ENCODE measurements around the gene DEPDC1.

DNA sequence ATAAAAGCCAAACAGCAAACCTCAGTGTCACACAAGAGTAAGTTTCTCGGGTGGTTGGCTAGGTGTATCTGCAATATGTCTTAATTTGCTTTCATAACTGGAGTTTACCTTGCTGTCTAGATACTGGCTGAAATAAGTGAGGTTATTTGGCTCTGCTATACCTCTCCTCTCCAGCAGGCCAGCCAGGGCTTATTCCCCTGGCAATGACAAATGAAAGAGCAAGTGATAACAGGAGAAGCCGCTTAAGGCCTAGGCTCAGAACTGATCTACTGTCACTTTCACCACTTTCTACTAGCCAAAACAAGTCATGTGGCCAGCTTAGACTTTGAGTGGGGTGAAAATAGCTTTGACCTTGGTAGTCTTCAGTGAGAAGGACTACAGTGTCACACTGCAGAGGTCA, 42.3 kb downstream of the DEPDC1 start:
- no peak for TF ChIP-seq POLR2A (IDR thresholded peaks at IDR 0.05)
- TF ChIP-seq, protein P1, sequence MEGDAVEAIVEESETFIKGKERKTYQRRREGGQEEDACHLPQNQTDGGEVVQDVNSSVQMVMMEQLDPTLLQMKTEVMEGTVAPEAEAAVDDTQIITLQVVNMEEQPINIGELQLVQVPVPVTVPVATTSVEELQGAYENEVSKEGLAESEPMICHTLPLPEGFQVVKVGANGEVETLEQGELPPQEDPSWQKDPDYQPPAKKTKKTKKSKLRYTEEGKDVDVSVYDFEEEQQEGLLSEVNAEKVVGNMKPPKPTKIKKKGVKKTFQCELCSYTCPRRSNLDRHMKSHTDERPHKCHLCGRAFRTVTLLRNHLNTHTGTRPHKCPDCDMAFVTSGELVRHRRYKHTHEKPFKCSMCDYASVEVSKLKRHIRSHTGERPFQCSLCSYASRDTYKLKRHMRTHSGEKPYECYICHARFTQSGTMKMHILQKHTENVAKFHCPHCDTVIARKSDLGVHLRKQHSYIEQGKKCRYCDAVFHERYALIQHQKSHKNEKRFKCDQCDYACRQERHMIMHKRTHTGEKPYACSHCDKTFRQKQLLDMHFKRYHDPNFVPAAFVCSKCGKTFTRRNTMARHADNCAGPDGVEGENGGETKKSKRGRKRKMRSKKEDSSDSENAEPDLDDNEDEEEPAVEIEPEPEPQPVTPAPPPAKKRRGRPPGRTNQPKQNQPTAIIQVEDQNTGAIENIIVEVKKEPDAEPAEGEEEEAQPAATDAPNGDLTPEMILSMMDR (IDR thresholded peaks at IDR 0.05 in 4 of 5, conservative IDR thresholded peaks at IDR 0.05 in 1 of 5), result no peak

All from gastrocnemius medialis (tissue), 4 donors.